Sigmoid colon (tissue), 4 donors: ENCODE data around the gene CEP162.

ENCODE experiments used
- CTCF ChIP-seq, 4 experiments: fragments of 450-650 bp in 3 of 4; fragments of 200-600 bp in 1 of 4; IDR thresholded peaks; one replicate each; pipeline ENCODE4 v1.5.1; 2016 to 2019; ENCODE audit warnings: antibody characterized with exemption in 4 of 4, mild to moderate bottlenecking in 3 of 4, moderate library complexity in 2 of 4
- EP300 ChIP-seq, 4 donors: sonication (generic); formaldehyde crosslinking; IDR thresholded peaks; one replicate each; pipeline ENCODE4 v1.6.1; 2017; ENCODE audit warnings: antibody characterized with exemption in 4 of 4
- POLR2A ChIP-seq, 2 donors: fragments of 450-650 bp; IDR thresholded peaks; one replicate each; pipeline ENCODE4 v1.6.1; 2016; ENCODE audit warnings: antibody characterized with exemption in 2 of 2, mild to moderate bottlenecking in 2 of 2, moderate library complexity in 2 of 2
- POLR2AphosphoS5 ChIP-seq, 4 donors: sonication (generic); formaldehyde crosslinking; IDR thresholded peaks; one replicate each; pipeline ENCODE4 v1.6.1; 2017; ENCODE audit warnings: antibody characterized with exemption in 4 of 4

DNA sequence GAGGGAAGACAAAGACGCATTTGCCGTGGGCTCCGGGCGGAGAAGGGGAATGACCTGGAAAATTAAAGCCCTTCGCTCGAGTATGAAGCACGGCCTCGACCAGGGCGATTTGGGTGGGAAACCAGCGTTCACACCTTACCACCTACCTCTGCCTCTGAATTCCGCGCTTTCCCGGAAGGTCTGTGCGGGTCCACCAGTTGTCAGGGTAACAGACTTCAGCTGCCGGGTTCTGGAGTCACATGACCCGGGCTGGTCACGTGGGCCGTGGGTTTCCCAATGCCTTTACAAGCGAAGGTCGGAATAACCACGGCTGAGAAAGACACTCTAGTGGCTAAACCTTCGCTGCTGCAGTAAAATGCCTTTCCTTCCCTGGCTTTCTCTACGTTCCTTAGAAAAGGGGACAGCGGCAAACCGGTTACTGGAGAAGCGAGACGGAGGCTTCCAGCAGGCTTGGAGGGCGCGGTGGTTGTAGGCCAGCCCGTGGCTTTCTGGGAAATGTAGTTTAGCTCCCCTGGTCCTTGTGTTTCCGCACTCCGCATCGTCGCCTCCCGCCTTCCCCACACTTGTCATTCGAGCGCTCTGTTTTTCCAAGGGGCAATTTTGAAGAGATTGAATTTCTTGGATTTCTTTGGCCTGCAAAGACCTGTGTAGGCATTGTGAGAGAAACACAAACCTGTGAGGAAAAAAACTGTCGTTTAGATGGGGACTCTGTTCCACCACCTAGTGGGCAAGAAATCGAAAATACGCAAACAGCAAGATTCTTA is at the start of gene CEP162:
- TF ChIP-seq CTCF (IDR thresholded peaks at IDR 0.05) (peak; percentile 66 to 84 (median 75)), POLR2A (IDR thresholded peaks at IDR 0.05) (no peak), POLR2AphosphoS5 (IDR thresholded peaks at IDR 0.05) (peak in 3 of 4 donors; percentile 30 to 56 (median 48)), EP300 (IDR thresholded peaks at IDR 0.05) (no peak)
